SK-N-SH (cell line): ENCODE data around the gene SORBS1. TPM values are rescaled to one million over a fixed set of nuclear protein-coding genes. Genes with fewer than 3 reads are reported as not detected.

Experiments used
- CTCF ChIA-PET: fragments of 300-600, 350-600 bp; formaldehyde crosslinking; extraction: SDS; loops from one replicate; lab custom pipeline; 2021; lab: Yijun Ruan, JAX
- POLR2A ChIA-PET: fragments of 350-600 bp; sonication (Branson Sonifier 250); formaldehyde crosslinking; extraction: SDS; loops from one replicate; lab custom pipeline; 2020; ENCODE audit warnings: antibody characterized with exemption, inconsistent platforms; lab: Yijun Ruan, JAX
- DNase-seq: peaks from one replicate; pipeline ENCODE4 v3.0.0; 2012
- H2AFZ ChIP-seq: fragments of 200-600 bp; sonication (generic); 2 replicates; pipeline ENCODE4 v1.8.1; 2016; ENCODE audit warnings: antibody characterized with exemption, mild to moderate bottlenecking, low read depth
- H3F3A ChIP-seq: fragments of 200-600 bp; sonication (generic); replicated peaks from 2 replicates; pipeline ENCODE3; 2016; ENCODE audit warnings: antibody characterized with exemption, mild to moderate bottlenecking; ENCODE audit not compliant: insufficient read depth
- H3K27ac ChIP-seq, 2 experiments: fragments of 200-500 bp in 1 of 2; fragments of 200-600 bp in 1 of 2; sonication (Bioruptor generic) in 1 of 2; sonication (generic), shearing (Covaris generic) in 1 of 2; 2 replicates each; pipeline versions ENCODE4 v1.5.1 to v1.6.1; 2014 to 2016; ENCODE audit warnings: low read depth in 2 of 2, inconsistent platforms in 1 of 2, low read length in 1 of 2, mild to moderate bottlenecking in 1 of 2, mixed read lengths in 1 of 2
- H3K27me3 ChIP-seq: fragments of 200-600 bp; sonication (generic), shearing (Covaris generic); 2 replicates; pipeline ENCODE4 v1.6.1; 2016; ENCODE audit warnings: mixed run types; ENCODE audit not compliant: insufficient read depth
- H3K36me3 ChIP-seq, 2 experiments: fragments of 200-500 bp in 1 of 2; fragments of 200-600 bp in 1 of 2; sonication (Bioruptor generic) in 1 of 2; sonication (generic) in 1 of 2; replicated peaks in 1 of 2; 2 replicates each; pipeline versions ENCODE3 to v1.5.1; 2014 to 2016; ENCODE audit warnings: low read length in 1 of 2, mild to moderate bottlenecking in 1 of 2; ENCODE audit not compliant: insufficient read depth in 2 of 2, control insufficient read depth in 1 of 2
- H3K4me1 ChIP-seq, 2 experiments: fragments of 200-500 bp in 1 of 2; fragments of 200-600 bp in 1 of 2; sonication (Bioruptor generic) in 1 of 2; sonication (generic), shearing (Covaris generic) in 1 of 2; 2 replicates each; pipeline versions ENCODE4 v1.5.1 to v1.6.1; 2014 to 2016; ENCODE audit warnings: low read depth in 1 of 2, low read length in 1 of 2, mixed run types in 1 of 2; ENCODE audit not compliant: insufficient read depth in 2 of 2, control insufficient read depth in 1 of 2
- H3K4me2 ChIP-seq: fragments of 200-600 bp; sonication (generic), shearing (Covaris generic); 2 replicates; pipeline ENCODE4 v1.6.1; 2017; ENCODE audit warnings: mixed run types
- H3K4me3 ChIP-seq, 2 experiments: fragments of 200-500 bp in 1 of 2; fragments of 200-600 bp in 1 of 2; sonication (Bioruptor generic) in 1 of 2; sonication (generic), shearing (Covaris generic) in 1 of 2; 2 replicates each; pipeline versions ENCODE4 v1.5.1 to v1.8.1; 2014 to 2016; ENCODE audit warnings: low read depth in 2 of 2, inconsistent platforms in 1 of 2, low read length in 1 of 2, mild to moderate bottlenecking in 1 of 2, mixed read lengths in 1 of 2, moderate library complexity in 1 of 2
- H3K79me2 ChIP-seq: fragments of 200-600 bp; sonication (generic); 2 replicates; pipeline ENCODE4 v1.8.1; 2017; ENCODE audit warnings: mild to moderate bottlenecking; ENCODE audit not compliant: insufficient read depth
- H3K9ac ChIP-seq: fragments of 200-600 bp; sonication (generic); 2 replicates; pipeline ENCODE4 v1.6.1; 2017; ENCODE audit warnings: mixed run types
- H3K9me2 ChIP-seq: fragments of 200-600 bp; sonication (generic); 2 replicates; pipeline ENCODE4 v1.6.1; 2017; ENCODE audit warnings: mixed run types
- H3K9me3 ChIP-seq: fragments of 200-600 bp; sonication (generic); 2 replicates; pipeline ENCODE4 v1.6.1; 2017; ENCODE audit warnings: mixed run types, mild to moderate bottlenecking, moderate library complexity
- H4K20me1 ChIP-seq: fragments of 200-600 bp; sonication (generic); 2 replicates; pipeline ENCODE4 v1.6.1; 2017; ENCODE audit warnings: mild to moderate bottlenecking, mixed run types; ENCODE audit not compliant: insufficient read depth
- CHD2 ChIP-seq: fragments of 150-350 bp; IDR thresholded peaks from 2 replicates; pipeline ENCODE4 v1.6.1; 2018; ENCODE audit warnings: low read length; ENCODE audit not compliant: partially characterized antibody
- EZH2phosphoT487 ChIP-seq: fragments of 200-600 bp; sonication (generic); IDR thresholded peaks from 2 replicates; pipeline ENCODE4 v1.6.1; 2017; ENCODE audit warnings: low read depth, mixed run types, mild to moderate bottlenecking, antibody characterized with exemption, moderate library complexity, borderline replicate concordance
- GABPA ChIP-seq: IDR thresholded peaks from 2 replicates; pipeline ENCODE4 v1.4.0; 2012; ENCODE audit warnings: low read depth, mild to moderate bottlenecking
- GATA2 ChIP-seq: sonication (generic); formaldehyde crosslinking; IDR thresholded peaks from 2 replicates; pipeline ENCODE4 v1.5.0; 2020; ENCODE audit warnings: mild to moderate bottlenecking, missing genetic modification reagents
- JUND ChIP-seq: IDR thresholded peaks from 2 replicates; pipeline ENCODE4 v1.4.0; 2012
- MXI1 ChIP-seq: IDR thresholded peaks from 2 replicates; pipeline ENCODE4 v1.6.1; 2012; ENCODE audit warnings: mild to moderate bottlenecking, low read depth, low read length, improper control_type of control experiment
- NFIC ChIP-seq: IDR thresholded peaks from 2 replicates; pipeline ENCODE4 v1.4.0; 2012; ENCODE audit warnings: borderline replicate concordance
- RAD21 ChIP-seq: IDR thresholded peaks from 2 replicates; pipeline ENCODE4 v1.6.1; 2012; ENCODE audit warnings: mild to moderate bottlenecking, low read length
- RCOR1 ChIP-seq: fragments of 150-350 bp; IDR thresholded peaks from 2 replicates; pipeline ENCODE4 v1.6.1; 2017; ENCODE audit warnings: antibody characterized with exemption, low read length
- SMC3 ChIP-seq: IDR thresholded peaks from 2 replicates; pipeline ENCODE4 v1.6.1; 2012; ENCODE audit warnings: low read depth, low read length, improper control_type of control experiment
- TCF12 ChIP-seq: IDR thresholded peaks from 2 replicates; pipeline ENCODE4 v1.4.0; 2012
- WGBS: methylation state at CpG from one replicate; pipeline ENCODE4 v1.1.6; 2017; ENCODE audit warnings: low lambda C conversion rate; 5-methylcytosine and 5-hydroxymethylcytosine counted together
- polyA plus RNA-seq, 3 experiments: library from polyadenylated mRNA; depleted of rRNA; stranded (reverse); fragments of >200 nt; gene quantifications; 2 replicates each; pipeline ENCODE4 v1.2.3, GENCODE V29; 2012
- TF ChIP-seq, protein P1 (sequence below): fragments of 200-600 bp; sonication (generic); IDR thresholded peaks from 2 replicates; pipeline ENCODE4 v1.6.1; 2017; ENCODE audit warnings: antibody characterized with exemption, mild to moderate bottlenecking, moderate library complexity
- TF ChIP-seq, protein P2 (sequence below): fragments of 150-350 bp; IDR thresholded peaks from 2 replicates; pipeline ENCODE4 v1.6.1; 2016; ENCODE audit warnings: mild to moderate bottlenecking, low read depth, low read length
- TF ChIP-seq, protein P3 (sequence below): IDR thresholded peaks from 2 replicates; pipeline ENCODE4 v1.6.1; 2012; ENCODE audit warnings: mild to moderate bottlenecking, low read depth, low read length, moderate library complexity
- TF ChIP-seq, protein P4 (sequence below): IDR thresholded peaks from 2 replicates; pipeline ENCODE4 v1.4.0; 2012; ENCODE audit warnings: low read depth, borderline replicate concordance
- TF ChIP-seq, protein P5 (sequence below): fragments of 150-350 bp; IDR thresholded peaks from 2 replicates; pipeline ENCODE4 v1.6.1; 2017; ENCODE audit warnings: antibody characterized with exemption, low read length, low read depth, borderline replicate concordance
- TF ChIP-seq, protein P6 (sequence below): IDR thresholded peaks from 2 replicates; pipeline ENCODE4; 2012
- TF ChIP-seq, protein P7 (sequence below): IDR thresholded peaks from 2 replicates; pipeline ENCODE4 v1.4.0; 2012; ENCODE audit warnings: low read depth, borderline replicate concordance

The SORBS1 gene
- polyA plus RNA-seq, 1 of the 3 experiments (the other 2 are of a cell fraction) = 0.36 TPM

DNA sequence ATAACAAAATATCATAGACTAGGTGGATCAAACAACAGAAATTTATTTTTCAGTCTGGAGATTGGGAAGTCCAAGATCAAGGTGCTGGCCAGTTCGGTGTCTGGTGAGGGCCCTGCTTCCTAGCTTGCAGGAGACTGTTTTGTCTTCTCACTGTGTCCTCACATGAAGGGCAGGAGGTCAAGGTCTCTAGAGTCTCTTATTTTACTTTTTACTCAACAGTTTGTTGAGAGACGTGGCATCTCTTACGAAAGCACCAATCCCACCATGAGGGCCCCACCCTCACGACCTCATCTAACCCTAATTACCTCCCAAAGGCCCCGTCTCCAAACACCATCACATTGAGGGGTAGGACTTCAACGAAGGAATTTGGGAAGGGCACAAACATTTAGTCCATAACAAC, 41.2 kb upstream of the SORBS1 start:
- Histone ChIP-seq H3K27me3 (no peaks in the 10 kb centered on the region), H3F3A (no peaks in the 10 kb centered on the region), H3K9me3 (no peaks in the 10 kb centered on the region), H3K79me2 (no peaks in the 10 kb centered on the region), H3K36me3 (peaks cover 6 to 26% of the 10 kb centered on the region in 2 experiments), H3K9ac (no peak overlapping the region), H3K4me2 (no peak overlapping the region), H3K4me1 (no peaks in the 10 kb centered on the region), H3K9me2 (no peaks in the 10 kb centered on the region)
- 74% methylated on average over 6 of the region's 6 CpGs for WGBS
- no peak for DNase-seq
- TF ChIP-seq EZH2phosphoT487 (no peak), CHD2 (no peak), JUND (no peak), RAD21 (no peak), MXI1 (no peak), SMC3 (no peak), GABPA (no peak), RCOR1 (no peak), GATA2 (CRISPR knock-in tag) (no peak), TCF12 (no peak), NFIC (no peak)
- TF ChIP-seq, protein P1, sequence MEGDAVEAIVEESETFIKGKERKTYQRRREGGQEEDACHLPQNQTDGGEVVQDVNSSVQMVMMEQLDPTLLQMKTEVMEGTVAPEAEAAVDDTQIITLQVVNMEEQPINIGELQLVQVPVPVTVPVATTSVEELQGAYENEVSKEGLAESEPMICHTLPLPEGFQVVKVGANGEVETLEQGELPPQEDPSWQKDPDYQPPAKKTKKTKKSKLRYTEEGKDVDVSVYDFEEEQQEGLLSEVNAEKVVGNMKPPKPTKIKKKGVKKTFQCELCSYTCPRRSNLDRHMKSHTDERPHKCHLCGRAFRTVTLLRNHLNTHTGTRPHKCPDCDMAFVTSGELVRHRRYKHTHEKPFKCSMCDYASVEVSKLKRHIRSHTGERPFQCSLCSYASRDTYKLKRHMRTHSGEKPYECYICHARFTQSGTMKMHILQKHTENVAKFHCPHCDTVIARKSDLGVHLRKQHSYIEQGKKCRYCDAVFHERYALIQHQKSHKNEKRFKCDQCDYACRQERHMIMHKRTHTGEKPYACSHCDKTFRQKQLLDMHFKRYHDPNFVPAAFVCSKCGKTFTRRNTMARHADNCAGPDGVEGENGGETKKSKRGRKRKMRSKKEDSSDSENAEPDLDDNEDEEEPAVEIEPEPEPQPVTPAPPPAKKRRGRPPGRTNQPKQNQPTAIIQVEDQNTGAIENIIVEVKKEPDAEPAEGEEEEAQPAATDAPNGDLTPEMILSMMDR = no peak
- TF ChIP-seq, protein P2, sequence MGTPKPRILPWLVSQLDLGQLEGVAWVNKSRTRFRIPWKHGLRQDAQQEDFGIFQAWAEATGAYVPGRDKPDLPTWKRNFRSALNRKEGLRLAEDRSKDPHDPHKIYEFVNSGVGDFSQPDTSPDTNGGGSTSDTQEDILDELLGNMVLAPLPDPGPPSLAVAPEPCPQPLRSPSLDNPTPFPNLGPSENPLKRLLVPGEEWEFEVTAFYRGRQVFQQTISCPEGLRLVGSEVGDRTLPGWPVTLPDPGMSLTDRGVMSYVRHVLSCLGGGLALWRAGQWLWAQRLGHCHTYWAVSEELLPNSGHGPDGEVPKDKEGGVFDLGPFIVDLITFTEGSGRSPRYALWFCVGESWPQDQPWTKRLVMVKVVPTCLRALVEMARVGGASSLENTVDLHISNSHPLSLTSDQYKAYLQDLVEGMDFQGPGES = no peak
- TF ChIP-seq, protein P3, sequence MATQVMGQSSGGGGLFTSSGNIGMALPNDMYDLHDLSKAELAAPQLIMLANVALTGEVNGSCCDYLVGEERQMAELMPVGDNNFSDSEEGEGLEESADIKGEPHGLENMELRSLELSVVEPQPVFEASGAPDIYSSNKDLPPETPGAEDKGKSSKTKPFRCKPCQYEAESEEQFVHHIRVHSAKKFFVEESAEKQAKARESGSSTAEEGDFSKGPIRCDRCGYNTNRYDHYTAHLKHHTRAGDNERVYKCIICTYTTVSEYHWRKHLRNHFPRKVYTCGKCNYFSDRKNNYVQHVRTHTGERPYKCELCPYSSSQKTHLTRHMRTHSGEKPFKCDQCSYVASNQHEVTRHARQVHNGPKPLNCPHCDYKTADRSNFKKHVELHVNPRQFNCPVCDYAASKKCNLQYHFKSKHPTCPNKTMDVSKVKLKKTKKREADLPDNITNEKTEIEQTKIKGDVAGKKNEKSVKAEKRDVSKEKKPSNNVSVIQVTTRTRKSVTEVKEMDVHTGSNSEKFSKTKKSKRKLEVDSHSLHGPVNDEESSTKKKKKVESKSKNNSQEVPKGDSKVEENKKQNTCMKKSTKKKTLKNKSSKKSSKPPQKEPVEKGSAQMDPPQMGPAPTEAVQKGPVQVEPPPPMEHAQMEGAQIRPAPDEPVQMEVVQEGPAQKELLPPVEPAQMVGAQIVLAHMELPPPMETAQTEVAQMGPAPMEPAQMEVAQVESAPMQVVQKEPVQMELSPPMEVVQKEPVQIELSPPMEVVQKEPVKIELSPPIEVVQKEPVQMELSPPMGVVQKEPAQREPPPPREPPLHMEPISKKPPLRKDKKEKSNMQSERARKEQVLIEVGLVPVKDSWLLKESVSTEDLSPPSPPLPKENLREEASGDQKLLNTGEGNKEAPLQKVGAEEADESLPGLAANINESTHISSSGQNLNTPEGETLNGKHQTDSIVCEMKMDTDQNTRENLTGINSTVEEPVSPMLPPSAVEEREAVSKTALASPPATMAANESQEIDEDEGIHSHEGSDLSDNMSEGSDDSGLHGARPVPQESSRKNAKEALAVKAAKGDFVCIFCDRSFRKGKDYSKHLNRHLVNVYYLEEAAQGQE = no peak
- TF ChIP-seq, protein P4, sequence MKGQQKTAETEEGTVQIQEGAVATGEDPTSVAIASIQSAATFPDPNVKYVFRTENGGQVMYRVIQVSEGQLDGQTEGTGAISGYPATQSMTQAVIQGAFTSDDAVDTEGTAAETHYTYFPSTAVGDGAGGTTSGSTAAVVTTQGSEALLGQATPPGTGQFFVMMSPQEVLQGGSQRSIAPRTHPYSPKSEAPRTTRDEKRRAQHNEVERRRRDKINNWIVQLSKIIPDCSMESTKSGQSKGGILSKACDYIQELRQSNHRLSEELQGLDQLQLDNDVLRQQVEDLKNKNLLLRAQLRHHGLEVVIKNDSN = no peak
- TF ChIP-seq, protein P5, sequence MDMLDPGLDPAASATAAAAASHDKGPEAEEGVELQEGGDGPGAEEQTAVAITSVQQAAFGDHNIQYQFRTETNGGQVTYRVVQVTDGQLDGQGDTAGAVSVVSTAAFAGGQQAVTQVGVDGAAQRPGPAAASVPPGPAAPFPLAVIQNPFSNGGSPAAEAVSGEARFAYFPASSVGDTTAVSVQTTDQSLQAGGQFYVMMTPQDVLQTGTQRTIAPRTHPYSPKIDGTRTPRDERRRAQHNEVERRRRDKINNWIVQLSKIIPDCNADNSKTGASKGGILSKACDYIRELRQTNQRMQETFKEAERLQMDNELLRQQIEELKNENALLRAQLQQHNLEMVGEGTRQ = no peak
- TF ChIP-seq, protein P6, sequence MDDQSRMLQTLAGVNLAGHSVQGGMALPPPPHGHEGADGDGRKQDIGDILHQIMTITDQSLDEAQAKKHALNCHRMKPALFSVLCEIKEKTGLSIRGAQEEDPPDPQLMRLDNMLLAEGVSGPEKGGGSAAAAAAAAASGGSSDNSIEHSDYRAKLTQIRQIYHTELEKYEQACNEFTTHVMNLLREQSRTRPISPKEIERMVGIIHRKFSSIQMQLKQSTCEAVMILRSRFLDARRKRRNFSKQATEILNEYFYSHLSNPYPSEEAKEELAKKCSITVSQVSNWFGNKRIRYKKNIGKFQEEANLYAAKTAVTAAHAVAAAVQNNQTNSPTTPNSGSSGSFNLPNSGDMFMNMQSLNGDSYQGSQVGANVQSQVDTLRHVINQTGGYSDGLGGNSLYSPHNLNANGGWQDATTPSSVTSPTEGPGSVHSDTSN = no peak
- TF ChIP-seq, protein P7, sequence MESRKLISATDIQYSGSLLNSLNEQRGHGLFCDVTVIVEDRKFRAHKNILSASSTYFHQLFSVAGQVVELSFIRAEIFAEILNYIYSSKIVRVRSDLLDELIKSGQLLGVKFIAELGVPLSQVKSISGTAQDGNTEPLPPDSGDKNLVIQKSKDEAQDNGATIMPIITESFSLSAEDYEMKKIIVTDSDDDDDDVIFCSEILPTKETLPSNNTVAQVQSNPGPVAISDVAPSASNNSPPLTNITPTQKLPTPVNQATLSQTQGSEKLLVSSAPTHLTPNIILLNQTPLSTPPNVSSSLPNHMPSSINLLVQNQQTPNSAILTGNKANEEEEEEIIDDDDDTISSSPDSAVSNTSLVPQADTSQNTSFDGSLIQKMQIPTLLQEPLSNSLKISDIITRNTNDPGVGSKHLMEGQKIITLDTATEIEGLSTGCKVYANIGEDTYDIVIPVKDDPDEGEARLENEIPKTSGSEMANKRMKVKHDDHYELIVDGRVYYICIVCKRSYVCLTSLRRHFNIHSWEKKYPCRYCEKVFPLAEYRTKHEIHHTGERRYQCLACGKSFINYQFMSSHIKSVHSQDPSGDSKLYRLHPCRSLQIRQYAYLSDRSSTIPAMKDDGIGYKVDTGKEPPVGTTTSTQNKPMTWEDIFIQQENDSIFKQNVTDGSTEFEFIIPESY = no peak
- TF ChIP-seq, all 33 proteins: peak for 0
- H3K4me3 ChIP-seq = no peak overlapping the region
- ChIA-PET CTCF (interaction anchor here (0.6 to 12.9 kb wide), 14 partner anchors 8 to 360 kb away, joined by 3 to 214 read pairs (median 8); no protein-coding TSS in a partner anchor), POLR2A (no interaction called here)
- no peak overlapping the region for H3K27ac ChIP-seq
- H4K20me1 ChIP-seq = no peaks in the 10 kb centered on the region
- no peak overlapping the region for H2AFZ ChIP-seq
